ENCODE results near the gene MNX1. TPM values are rescaled to one million over a fixed set of nuclear protein-coding genes. Genes with fewer than 3 reads are reported as not detected.

The MNX1 gene
- total and polyA plus RNA-seq, 9 of the 15 experiments (the other 6 are each of a cell fraction or from before 2014, with no cell fraction given): 0.15 to 8.0 (median 1.4) TPM

GRCh38 chr7:157009170-157009777 lies 1.2 kb downstream of the MNX1 start (continued):
- no peak for TF ChIP-seq TFAM (CRISPR knock-in tag; conservative IDR thresholded peaks at IDR 0.05)
- TF ChIP-seq L3MBTL2 (IDR thresholded peaks at IDR 0.05): peak; percentile 51; the same call in 1 of the 2 replicates
- no peak for TF ChIP-seq KAT7 (CRISPR knock-in tag; IDR thresholded peaks at IDR 0.05; ENCODE audit: borderline replicate concordance)
- no peak for TF ChIP-seq ZNF316 (IDR thresholded peaks at IDR 0.05)
- no peak for TF ChIP-seq SMARCA4 (IDR thresholded peaks at IDR 0.05)
- TF ChIP-seq REST (IDR thresholded peaks at IDR 0.05; ENCODE audit: borderline replicate concordance): no peak
- TF ChIP-seq REST (CRISPR knock-in tag; IDR thresholded peaks at IDR 0.05; ENCODE audit: low read depth): 0 out of 2 replicates have a peak, but pooled peaks have one; percentile 23
- TF ChIP-seq SETDB1 (IDR thresholded peaks at IDR 0.05; ENCODE audit: low read length): no peak
- no peak for TF ChIP-seq ZFP36 (IDR thresholded peaks at IDR 0.05; ENCODE audit: low read depth, low read length, partially characterized antibody)
- TF ChIP-seq PYGO2 (tag; IDR thresholded peaks at IDR 0.05): no peak
- TF ChIP-seq ZNF830 (CRISPR knock-in tag; IDR thresholded peaks at IDR 0.05): no peak
- TF ChIP-seq NCOA6 (IDR thresholded peaks at IDR 0.05): no peak
- no peak for TF ChIP-seq CEBPG (CRISPR knock-in tag; IDR thresholded peaks at IDR 0.05)
- TF ChIP-seq CEBPG (tag; conservative IDR thresholded peaks at IDR 0.05 in 1 of 2, IDR thresholded peaks at IDR 0.05 in 1 of 2): no peak
- TF ChIP-seq HDAC2 (IDR thresholded peaks at IDR 0.05): no peak
- TF ChIP-seq MAFF (IDR thresholded peaks at IDR 0.05; ENCODE audit: low read length): no peak
- no peak for TF ChIP-seq ATF3 (IDR thresholded peaks at IDR 0.05)
- TF ChIP-seq ATF3 (CRISPR knock-in tag; conservative IDR thresholded peaks at IDR 0.05): no peak
